Measurements from ENCODE around the gene DLG2. TPM values are rescaled to one million over a fixed set of nuclear protein-coding genes. Genes with fewer than 3 reads are reported as not detected.

The DLG2 gene
- total and polyA plus RNA-seq, 2 donors (not counting 3 experiments of a cell fraction or from before 2014, with no cell fraction given): 0.15 to 1.1 TPM

DNA sequence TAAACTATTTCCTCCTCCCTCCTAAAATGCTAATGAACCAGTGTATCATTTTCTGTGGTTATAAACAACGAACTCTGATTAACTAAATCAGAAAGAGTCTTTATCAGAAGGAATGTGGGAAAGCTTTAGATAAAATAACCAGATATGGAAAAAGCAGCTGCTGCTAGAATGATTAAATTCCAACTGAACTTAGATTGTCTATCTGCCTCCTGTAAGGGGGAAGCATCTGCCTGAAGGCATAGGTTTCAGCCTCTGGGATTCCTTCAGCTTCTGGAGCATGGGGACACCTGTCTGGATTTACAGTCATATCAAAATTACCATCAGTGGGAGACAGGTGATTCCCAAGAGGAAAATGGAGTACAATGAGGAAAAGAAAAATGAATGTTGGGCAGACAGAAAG is 1245.5 kb downstream of the DLG2 start:
- no peaks in the 10 kb centered on the region for H3K79me2 ChIP-seq (ENCODE audit: control insufficient read depth, insufficient read depth, low read length)
- no peak for TF ChIP-seq POLR2A (IDR thresholded peaks at IDR 0.05; ENCODE audit: low read depth, low read length)
- TF ChIP-seq EZH2 (IDR thresholded peaks at IDR 0.05; ENCODE audit: borderline replicate concordance, low read depth, low read length, severe bottlenecking): no peak
- TF ChIP-seq JUN (IDR thresholded peaks at IDR 0.05; ENCODE audit: borderline replicate concordance, insufficient read depth, insufficient read length, low read depth): no peak
- TF ChIP-seq, protein P1, sequence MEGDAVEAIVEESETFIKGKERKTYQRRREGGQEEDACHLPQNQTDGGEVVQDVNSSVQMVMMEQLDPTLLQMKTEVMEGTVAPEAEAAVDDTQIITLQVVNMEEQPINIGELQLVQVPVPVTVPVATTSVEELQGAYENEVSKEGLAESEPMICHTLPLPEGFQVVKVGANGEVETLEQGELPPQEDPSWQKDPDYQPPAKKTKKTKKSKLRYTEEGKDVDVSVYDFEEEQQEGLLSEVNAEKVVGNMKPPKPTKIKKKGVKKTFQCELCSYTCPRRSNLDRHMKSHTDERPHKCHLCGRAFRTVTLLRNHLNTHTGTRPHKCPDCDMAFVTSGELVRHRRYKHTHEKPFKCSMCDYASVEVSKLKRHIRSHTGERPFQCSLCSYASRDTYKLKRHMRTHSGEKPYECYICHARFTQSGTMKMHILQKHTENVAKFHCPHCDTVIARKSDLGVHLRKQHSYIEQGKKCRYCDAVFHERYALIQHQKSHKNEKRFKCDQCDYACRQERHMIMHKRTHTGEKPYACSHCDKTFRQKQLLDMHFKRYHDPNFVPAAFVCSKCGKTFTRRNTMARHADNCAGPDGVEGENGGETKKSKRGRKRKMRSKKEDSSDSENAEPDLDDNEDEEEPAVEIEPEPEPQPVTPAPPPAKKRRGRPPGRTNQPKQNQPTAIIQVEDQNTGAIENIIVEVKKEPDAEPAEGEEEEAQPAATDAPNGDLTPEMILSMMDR (IDR thresholded peaks at IDR 0.05; ENCODE audit: extremely low read depth in 1 of 2, insufficient read depth in 1 of 2, low read depth in 1 of 2, low read length in 2 of 2): no peak
- TF ChIP-seq POLR2AphosphoS5 (IDR thresholded peaks at IDR 0.05; ENCODE audit: insufficient read depth, low read depth, low read length): no peak
- TF ChIP-seq GATA2 (IDR thresholded peaks at IDR 0.05; ENCODE audit: insufficient read depth, insufficient read length, low read depth, low read length): no peak
- no peak for TF ChIP-seq MYC (IDR thresholded peaks at IDR 0.05; ENCODE audit: low read depth, low read length)
- TF ChIP-seq, protein P2, sequence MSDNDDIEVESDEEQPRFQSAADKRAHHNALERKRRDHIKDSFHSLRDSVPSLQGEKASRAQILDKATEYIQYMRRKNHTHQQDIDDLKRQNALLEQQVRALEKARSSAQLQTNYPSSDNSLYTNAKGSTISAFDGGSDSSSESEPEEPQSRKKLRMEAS (IDR thresholded peaks at IDR 0.05; ENCODE audit: insufficient read depth, insufficient read length): no peak
- TF ChIP-seq FOS (IDR thresholded peaks at IDR 0.05; ENCODE audit: borderline replicate concordance, insufficient read depth, low read length): no peak
- DNase-seq (ENCODE audit: low read depth, low spot score) (no peak), FAIRE-seq (no peak)
- H2AFZ ChIP-seq (ENCODE audit: low read depth, low read length): no peak overlapping the region
- H4K20me1 ChIP-seq (replicated peaks; ENCODE audit: control insufficient read depth, extremely low read depth, insufficient read depth, low read length): no peaks in the 10 kb centered on the region
- ChIA-PET CTCF (no interaction called here), POLR2A (no interaction called here)
- no peaks in the 10 kb centered on the region for H3K4me1 ChIP-seq (ENCODE audit: control insufficient read depth, extremely low read depth, insufficient read depth, low read length)
- no peaks in the 10 kb centered on the region for H3K9me3 ChIP-seq (replicated peaks; ENCODE audit: control insufficient read depth, insufficient read depth, low read length)
- H3K9ac ChIP-seq (replicated peaks; ENCODE audit: extremely low read depth, insufficient read depth, low read length): no peak overlapping the region
- dilution Hi-C loops (cut with MboI; ENCODE audit: extremely low pct_ligation_motif_present, low sequenced_read_pairs) (no loop called here), intact Hi-C loops (cut with micrococcal nuclease) (no loop called here)
- H3K4me2 ChIP-seq (ENCODE audit: insufficient read depth, low read length): no peak overlapping the region
- no peak overlapping the region for H3K27ac ChIP-seq (ENCODE audit: insufficient read depth, low read depth, low read length)
- H3K4me3 ChIP-seq (replicated peaks in 1 of 3; ENCODE audit: insufficient read depth in 1 of 3, low read depth in 1 of 3, low read length in 3 of 3): no peak overlapping the region
- no peaks in the 10 kb centered on the region for H3K36me3 ChIP-seq (ENCODE audit: control insufficient read depth in 2 of 2, extremely low read depth in 1 of 2, insufficient read depth in 2 of 2, low read length in 2 of 2)
- BruUV-seq (replicated peaks): no TSS peak
- no peaks in the 10 kb centered on the region for H3K27me3 ChIP-seq (ENCODE audit: control insufficient read depth in 2 of 2, insufficient read depth in 2 of 2, low read length in 2 of 2)
- no peaks in the 10 kb centered on the region for H3K9me1 ChIP-seq (replicated peaks; ENCODE audit: control insufficient read depth, extremely low read depth, insufficient read depth, low read length)
